Embryonic facial prominence (tissue), 1 donor: ENCODE measurements around the gene PUS10.

Experiments used
- DNase-seq: peaks from one replicate; pipeline ENCODE4 v3.0.0-alpha.2; 2016; ENCODE audit errors: extremely low spot score

The PUS10 gene

GRCh38 chr2:60972889-60973656, 45.0 kb downstream of the PUS10 start:
- no peak for DNase-seq

- DNase-seq, result no peak
Measured at GRCh38 chr2:60966507-60967405, 51.3 kb downstream of the PUS10 start.

- no peak for DNase-seq
Measured at GRCh38 chr2:60965499-60965785, 52.6 kb downstream of the PUS10 start.

GRCh38 chr2:60964651-60965498, 53.2 kb downstream of the PUS10 start:
- no peak for DNase-seq

GRCh38 chr2:60963190-60963589, 54.9 kb downstream of the PUS10 start:
- no peak for DNase-seq

GRCh38 chr2:60962528-60962927, 55.5 kb downstream of the PUS10 start:
- DNase-seq, result no peak

GRCh38 chr2:60961457-60961856, 56.6 kb downstream of the PUS10 start:
- DNase-seq, result no peak

- no peak for DNase-seq
Measured at GRCh38 chr2:60960706-60961105, 57.3 kb downstream of the PUS10 start.

GRCh38 chr2:60959501-60959900, 58.6 kb downstream of the PUS10 start:
- no peak for DNase-seq

- DNase-seq, result no peak
Measured at GRCh38 chr2:60958800-60959199, 59.3 kb downstream of the PUS10 start.

- no peak for DNase-seq
Measured at GRCh38 chr2:60958361-60958760, 59.7 kb downstream of the PUS10 start.

GRCh38 chr2:60957643-60958042, 60.4 kb downstream of the PUS10 start:
- DNase-seq, result no peak

GRCh38 chr2:60957224-60957623, 60.8 kb downstream of the PUS10 start:
- DNase-seq, result no peak

GRCh38 chr2:60954139-60954538, 63.9 kb downstream of the PUS10 start:
- DNase-seq, result no peak

GRCh38 chr2:60948926-60949579, 69.0 kb downstream of the PUS10 start:
- DNase-seq, result no peak

- DNase-seq, result no peak
Measured at GRCh38 chr2:60948161-60948560, 69.9 kb downstream of the PUS10 start.

- DNase-seq, result no peak
Measured at GRCh38 chr2:60947056-60947455, 71.0 kb downstream of the PUS10 start.

GRCh38 chr2:60945341-60945740, 72.7 kb downstream of the PUS10 start:
- no peak for DNase-seq

GRCh38 chr2:60939622-60940021, 78.4 kb downstream of the PUS10 start:
- no peak for DNase-seq

GRCh38 chr2:60938301-60938700, 79.8 kb downstream of the PUS10 start:
- DNase-seq, result no peak

- DNase-seq, result no peak
Measured at GRCh38 chr2:60936757-60937156, 81.3 kb downstream of the PUS10 start.
